GM19397 (cell line): ENCODE measurements around the gene VPS54.
"Not testable (repeated sequence)": the region's sequence is repeated elsewhere in the genome, so short reads cannot be mapped to it uniquely, and the experiment has no call there.

Source experiments
- ATAC-seq: cut with Tn5 transposase; IDR thresholded peaks from one replicate; pipeline ENCODE4 v1.9.1; 2021; ENCODE audit warnings: mild to moderate bottlenecking, moderate library complexity; ENCODE audit not compliant: unreplicated experiment

VPS54 gene

DNA sequence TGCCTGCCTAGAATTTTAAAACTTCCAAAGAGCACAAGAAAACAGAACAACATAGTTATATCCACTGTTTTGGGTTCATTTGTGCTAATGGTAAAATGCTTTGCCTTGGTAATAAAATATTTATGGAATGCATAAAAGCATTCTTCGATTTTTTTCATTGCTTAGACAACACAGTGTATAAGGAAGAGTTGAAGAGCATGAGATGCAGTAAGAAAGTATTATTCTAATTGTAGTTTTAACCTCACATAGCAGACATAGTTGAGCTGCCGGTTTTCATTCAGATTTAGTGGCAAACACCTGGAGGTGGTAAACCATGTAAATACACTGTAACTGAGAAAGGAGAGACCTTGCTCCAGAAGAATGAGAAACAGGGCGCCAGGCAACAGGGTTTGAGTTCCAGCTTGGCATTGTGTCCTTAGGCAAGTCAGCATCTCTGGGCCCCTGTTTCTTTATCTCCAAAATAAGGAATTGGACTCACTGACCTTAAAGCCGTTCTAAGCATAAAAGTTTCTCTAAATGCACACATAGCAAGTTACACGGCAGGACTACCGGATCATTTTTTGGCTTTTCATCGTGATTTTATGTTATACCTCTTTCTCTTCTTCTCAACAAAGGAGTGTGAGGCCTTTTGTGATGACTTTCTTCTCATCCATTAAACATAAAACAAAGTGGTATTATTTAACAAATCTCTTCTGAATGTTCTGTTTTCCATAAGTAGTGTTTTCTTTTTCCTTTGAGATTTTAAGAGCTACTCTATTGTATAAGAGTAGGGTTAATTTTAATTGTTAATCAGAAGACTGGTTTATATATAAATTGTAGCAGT lies 169.6 kb downstream of the VPS54 start:
- no peak for ATAC-seq

GRCh38 chr2:63847571-63847970 lies 171.7 kb downstream of the VPS54 start:
- not testable (repeated sequence) for ATAC-seq

DNA sequence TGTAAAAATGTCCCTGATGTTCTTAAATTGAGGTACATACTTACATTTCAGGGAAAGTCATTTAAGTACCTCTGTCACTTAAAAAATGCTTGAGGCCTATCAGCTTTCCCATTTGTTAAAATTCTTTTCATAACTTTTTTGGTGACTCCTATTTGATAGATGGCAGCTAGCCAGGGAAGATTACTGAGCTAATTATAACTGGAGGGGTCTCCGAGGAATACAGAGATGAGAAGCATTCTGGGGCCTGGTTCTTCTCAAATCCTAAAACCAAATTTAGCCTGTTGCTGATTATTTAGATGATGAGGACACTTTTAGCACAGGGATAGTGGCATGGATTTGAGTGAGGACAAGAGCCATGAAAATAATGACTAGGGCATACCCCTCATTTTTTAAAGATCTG lies 172.7 kb downstream of the VPS54 start:
- no peak for ATAC-seq

DNA sequence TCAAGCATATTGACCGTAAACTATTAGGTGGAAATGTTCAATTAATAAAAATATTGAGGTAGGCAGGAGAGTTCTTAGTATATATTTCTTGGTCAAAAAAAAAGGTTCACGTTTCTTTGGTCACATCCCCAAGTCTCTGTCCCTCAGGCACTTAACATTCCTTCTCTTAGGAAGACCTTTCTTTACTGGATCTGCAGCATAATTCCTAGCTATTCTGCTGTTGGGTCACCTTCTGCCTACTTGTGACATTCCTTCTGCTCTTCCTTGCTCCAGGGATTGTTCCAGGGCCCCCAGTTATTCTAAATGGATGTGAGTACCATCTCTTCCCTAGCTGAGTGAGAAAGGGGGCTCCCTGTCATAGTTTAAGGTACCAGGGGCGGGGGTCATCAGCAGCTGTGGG lies 173.4 kb downstream of the VPS54 start:
- no peak for ATAC-seq

DNA sequence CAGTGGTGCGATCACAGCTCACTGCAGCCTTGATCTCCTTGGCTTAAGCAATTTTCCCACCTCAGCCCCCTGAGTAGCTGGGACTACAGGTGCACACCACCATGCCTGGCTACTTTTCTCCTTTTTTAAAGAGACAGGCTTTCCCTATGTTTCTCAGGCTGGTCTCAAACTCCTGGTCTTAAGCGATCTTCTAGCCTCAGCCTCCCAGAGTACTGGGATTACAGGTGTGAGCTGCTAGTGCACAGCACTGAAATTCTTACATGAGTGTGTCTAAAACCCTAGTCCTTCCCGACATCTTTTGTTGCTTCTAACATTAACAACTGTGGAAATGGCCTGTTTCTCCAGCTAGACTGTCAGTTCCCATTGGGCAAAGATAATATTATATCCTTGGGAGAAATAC lies 174.6 kb downstream of the VPS54 start:
- no peak for ATAC-seq

DNA sequence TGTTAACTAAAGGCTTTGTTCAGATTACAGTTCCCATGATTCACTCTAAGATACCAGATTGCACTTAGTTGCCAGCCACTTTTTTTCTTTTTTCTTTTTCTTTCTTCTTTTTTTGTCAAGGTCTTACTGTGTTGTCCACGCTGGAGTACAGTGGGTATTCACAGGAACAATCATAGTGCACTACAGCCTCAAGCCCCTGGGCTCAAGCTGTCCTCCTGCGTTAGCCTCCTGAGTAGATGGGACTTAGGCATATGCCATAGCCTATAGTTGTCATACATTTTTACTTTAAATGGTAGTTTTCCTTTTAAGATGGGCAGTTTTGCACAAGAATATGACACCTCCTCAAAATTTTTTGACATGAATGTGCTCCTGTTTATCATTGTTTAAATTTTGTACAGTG lies 175.4 kb downstream of the VPS54 start:
- ATAC-seq, result no peak

DNA sequence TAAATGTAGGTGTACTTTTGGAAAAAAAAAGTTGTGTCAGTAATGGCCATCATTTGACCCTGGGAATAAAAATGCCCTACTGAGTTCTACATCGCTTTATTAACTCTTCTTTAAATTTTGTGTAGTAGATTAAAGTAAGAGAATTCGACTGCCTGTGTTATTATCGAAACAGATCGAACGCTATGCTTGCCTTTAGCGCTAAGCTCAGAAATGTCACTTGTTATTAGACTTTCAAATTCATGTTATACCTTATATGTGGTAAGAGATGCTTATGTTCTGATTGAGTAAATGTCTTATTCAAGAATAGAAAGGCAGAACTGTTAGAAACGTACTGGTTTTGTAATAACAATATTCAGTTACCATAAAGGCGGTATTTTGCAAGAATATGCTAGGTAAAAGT lies 176.1 kb downstream of the VPS54 start:
- no peak for ATAC-seq

DNA sequence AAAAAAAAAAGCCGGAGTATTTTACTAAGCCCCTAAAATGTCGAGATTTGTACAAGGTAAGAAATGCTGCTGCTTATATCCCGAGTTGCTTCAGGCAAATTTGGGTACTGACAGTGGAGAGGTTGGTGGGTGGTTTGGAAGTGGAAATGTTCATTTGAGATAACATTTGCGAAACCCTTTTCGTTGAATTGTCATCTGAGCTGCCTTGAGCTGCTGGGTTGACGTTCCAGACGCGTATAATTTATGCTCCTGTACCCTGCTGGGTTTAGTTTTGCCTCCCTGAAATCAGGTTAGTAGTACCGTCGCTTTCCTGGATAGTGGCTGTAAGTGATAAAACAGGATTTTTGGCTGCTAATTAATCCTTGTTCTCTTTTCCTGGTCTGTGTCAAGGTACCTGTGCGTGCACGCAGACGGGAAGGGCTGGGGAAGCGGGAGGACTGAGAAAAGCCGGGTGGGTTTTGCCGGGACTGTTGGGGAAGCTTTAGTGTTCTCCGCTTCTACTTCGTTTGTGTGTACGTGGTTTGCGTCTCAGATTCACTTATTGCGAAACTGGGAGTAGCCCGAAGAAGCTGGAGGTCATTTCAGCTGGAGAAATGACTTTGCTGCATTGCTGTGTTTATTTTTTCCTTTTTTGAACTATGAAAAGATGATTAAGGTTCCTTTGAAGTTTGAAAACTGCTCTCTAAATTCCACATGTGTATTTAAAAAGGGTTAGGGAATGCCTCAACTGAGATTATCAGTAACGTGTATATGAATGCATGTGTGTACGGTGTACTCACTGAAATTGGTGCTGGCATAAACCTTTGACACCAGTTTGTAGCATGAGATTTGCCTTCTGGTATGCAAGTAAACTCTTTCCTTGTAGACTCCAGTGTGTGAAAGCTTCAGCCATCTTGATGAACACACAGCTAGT lies 176.8 kb downstream of the VPS54 start:
- no peak for ATAC-seq
